ENCODE measurements around the gene INSC. TPM values are rescaled to one million over a fixed set of nuclear protein-coding genes. Genes with fewer than 3 reads are reported as not detected.

Gene INSC
- total and polyA plus RNA-seq, 9 of the 15 experiments (the other 6 are each of a cell fraction or from before 2014, with no cell fraction given): not detected

GRCh38 chr11:15189641-15190365, 75.1 kb downstream of the INSC start:
- ChIA-PET POLR2A (no interaction called here), CTCF (ENCODE audit: low intra/inter-chr PET ratio) (interaction anchor here (0.5 kb wide), 1 partner anchor 1996 kb away, joined by 3 read pairs; no protein-coding TSS in a partner anchor)
- no TSS peak for BruUV-seq (replicated peaks)
- Histone ChIP-seq H3K9me1 (ENCODE audit: control insufficient read depth, insufficient read depth, low read length) (no peaks in the 10 kb centered on the region), H3K9ac (ENCODE audit: insufficient read depth in 1 of 2, low read depth in 2 of 2, low read length in 2 of 2) (no peak overlapping the region), H3K27me3 (ENCODE audit: control insufficient read depth in 2 of 2, insufficient read depth in 2 of 2, low read length in 2 of 2) (no peaks in the 10 kb centered on the region), H3K27ac (ENCODE audit: extremely low read depth, low read depth, low read length) (no peak overlapping the region), H3K4me3 (no peak overlapping the region), H3K79me2 (ENCODE audit: control insufficient read depth, insufficient read depth, low read length) (no peaks in the 10 kb centered on the region), H3K36me3 (ENCODE audit: control insufficient read depth, insufficient read depth, low read length) (no peaks in the 10 kb centered on the region), H4K20me1 (replicated peaks; ENCODE audit: control insufficient read depth, insufficient read depth, low read length) (no peaks in the 10 kb centered on the region), H3K4me2 (ENCODE audit: insufficient read depth, low read length) (no peak overlapping the region), H3K4me1 (replicated peaks in 1 of 2; ENCODE audit: control insufficient read depth in 2 of 2, insufficient read depth in 2 of 2, low read length in 2 of 2) (no peaks in the 10 kb centered on the region), H3K9me3 (replicated peaks; ENCODE audit: control insufficient read depth, insufficient read depth, low read depth, low read length) (no peaks in the 10 kb centered on the region), H2AFZ (ENCODE audit: low read depth, low read length) (no peak overlapping the region)
- no peak for ATAC-seq
- 0% methylated on average over 3 of the region's 3 CpGs for WGBS (ENCODE audit: insufficient coverage, low coverage, missing lambda C conversion rate)
- in situ Hi-C loops (cut with MboI): no loop called here
- no peak for DNase-seq (ENCODE audit: extremely low read depth in 1 of 4, low spot score in 3 of 4)
- FAIRE-seq: no peak
- intact Hi-C loops (cut with micrococcal nuclease): no loop called here
- TF ChIP-seq ZNF584 (CRISPR knock-in tag; IDR thresholded peaks at IDR 0.05; ENCODE audit: low read depth) (no peak), ZNF133 (CRISPR knock-in tag; IDR thresholded peaks at IDR 0.05) (no peak), HES1 (IDR thresholded peaks at IDR 0.05; ENCODE audit: low read depth) (no peak), NFE2 (IDR thresholded peaks at IDR 0.05; ENCODE audit: low read depth) (no peak), U2AF2 (optimal IDR thresholded peaks at IDR 0.05; ENCODE audit: low read depth, low read length) (no peak), NR1H2 (CRISPR knock-in tag; IDR thresholded peaks at IDR 0.05) (no peak), CSDE1 (IDR thresholded peaks at IDR 0.05) (no peak), STAT6 (CRISPR knock-in tag; IDR thresholded peaks at IDR 0.05) (no peak), PREB (CRISPR knock-in tag; IDR thresholded peaks at IDR 0.05) (no peak), ZNF354B (CRISPR knock-in tag; IDR thresholded peaks at IDR 0.05) (no peak), HSF4 (CRISPR knock-in tag; IDR thresholded peaks at IDR 0.05; ENCODE audit: borderline replicate concordance) (no peak), NFE2L1 (tag; IDR thresholded peaks at IDR 0.05; ENCODE audit: borderline replicate concordance, low read depth) (no peak), ZNF175 (CRISPR knock-in tag; IDR thresholded peaks at IDR 0.05; ENCODE audit: low read depth) (no peak), CBFB (CRISPR knock-in tag; IDR thresholded peaks at IDR 0.05) (no peak), NFIC (IDR thresholded peaks at IDR 0.05) (no peak)
